Activated naive CD4-positive, alpha-beta T cell treated with anti-CD3 and anti-CD28 coated beads, Interleukin-2, amount 50 U/mL, for 24 hours (primary cell): Measurements from ENCODE around the gene BNC2.

Experiments used
- H3K27ac Mint-ChIP-seq: one replicate; pipeline ENCODE4 v1.8.0; 2021; ENCODE audit warnings: mild to moderate bottlenecking, mixed read lengths
- H3K27me3 Mint-ChIP-seq: one replicate; pipeline ENCODE4 v1.8.0; 2021; ENCODE audit warnings: mixed read lengths
- H3K36me3 Mint-ChIP-seq: one replicate; pipeline ENCODE4 v1.8.0; 2021; ENCODE audit warnings: mixed read lengths
- H3K4me1 Mint-ChIP-seq: one replicate; pipeline ENCODE4 v1.8.0; 2021; ENCODE audit warnings: mixed read lengths
- H3K4me3 Mint-ChIP-seq: one replicate; pipeline ENCODE4 v1.8.0; 2021; ENCODE audit warnings: mild to moderate bottlenecking, mixed read lengths
- H3K9me3 Mint-ChIP-seq: one replicate; pipeline ENCODE4 v1.8.0; 2021; ENCODE audit warnings: mixed read lengths

BNC2 gene

GRCh38 chr9:16726718-16727451 is 143.6 kb downstream of the BNC2 start:
- Mint-ChIP-seq H3K4me3 (no peak overlapping the region), H3K9me3 (no peaks in the 10 kb centered on the region), H3K4me1 (no peaks in the 10 kb centered on the region), H3K36me3 (no peaks in the 10 kb centered on the region), H3K27me3 (peaks cover 28% of the 10 kb centered on the region), H3K27ac (no peak overlapping the region)

GRCh38 chr9:16726029-16726428 is 144.4 kb downstream of the BNC2 start:
- Mint-ChIP-seq H3K9me3 (no peaks in the 10 kb centered on the region), H3K4me3 (no peak overlapping the region)

GRCh38 chr9:16725066-16725465 is 145.4 kb downstream of the BNC2 start:
- no peak overlapping the region for H3K4me3 Mint-ChIP-seq
- H3K27me3 Mint-ChIP-seq: peaks cover 28% of the 10 kb centered on the region
- H3K27ac Mint-ChIP-seq: no peak overlapping the region
- H3K36me3 Mint-ChIP-seq: no peaks in the 10 kb centered on the region
- no peaks in the 10 kb centered on the region for H3K4me1 Mint-ChIP-seq
- H3K9me3 Mint-ChIP-seq: no peaks in the 10 kb centered on the region

More at GRCh38 chr9:16726029-16726428, 144.4 kb downstream of the BNC2 start:
- H3K4me1 Mint-ChIP-seq: no peaks in the 10 kb centered on the region
- H3K36me3 Mint-ChIP-seq: no peaks in the 10 kb centered on the region
- H3K27ac Mint-ChIP-seq: no peak overlapping the region
- H3K27me3 Mint-ChIP-seq: peaks cover 28% of the 10 kb centered on the region

GRCh38 chr9:16721972-16722371 is 148.5 kb downstream of the BNC2 start:
- H3K27ac Mint-ChIP-seq: no peak overlapping the region
- H3K4me3 Mint-ChIP-seq: no peak overlapping the region
- no peaks in the 10 kb centered on the region for H3K4me1 Mint-ChIP-seq
- peaks cover 11% of the 10 kb centered on the region for H3K27me3 Mint-ChIP-seq
- no peaks in the 10 kb centered on the region for H3K36me3 Mint-ChIP-seq
- H3K9me3 Mint-ChIP-seq: peaks cover 5% of the 10 kb centered on the region

GRCh38 chr9:16720386-16720785 is 150.1 kb downstream of the BNC2 start:
- Mint-ChIP-seq H3K36me3 (no peaks in the 10 kb centered on the region), H3K27me3 (peaks cover 4% of the 10 kb centered on the region), H3K9me3 (peaks cover 5% of the 10 kb centered on the region), H3K4me3 (no peak overlapping the region), H3K27ac (no peak overlapping the region), H3K4me1 (no peaks in the 10 kb centered on the region)

- Mint-ChIP-seq H3K4me1 (no peaks in the 10 kb centered on the region), H3K36me3 (no peaks in the 10 kb centered on the region), H3K9me3 (peaks cover 5% of the 10 kb centered on the region), H3K27ac (no peak overlapping the region), H3K4me3 (no peak overlapping the region), H3K27me3 (peaks cover 3% of the 10 kb centered on the region)
Observed at GRCh38 chr9:16719921-16720320, 150.5 kb downstream of the BNC2 start.

- no peaks in the 10 kb centered on the region for H3K27me3 Mint-ChIP-seq
- H3K4me3 Mint-ChIP-seq: no peak overlapping the region
- H3K4me1 Mint-ChIP-seq: no peaks in the 10 kb centered on the region
- H3K27ac Mint-ChIP-seq: no peak overlapping the region
- H3K36me3 Mint-ChIP-seq: no peaks in the 10 kb centered on the region
- peaks cover 6% of the 10 kb centered on the region for H3K9me3 Mint-ChIP-seq
Observed at GRCh38 chr9:16718952-16719351, 151.5 kb downstream of the BNC2 start.

GRCh38 chr9:16718296-16718695 is 152.2 kb downstream of the BNC2 start:
- no peaks in the 10 kb centered on the region for H3K27me3 Mint-ChIP-seq
- H3K4me3 Mint-ChIP-seq: no peak overlapping the region
- no peak overlapping the region for H3K27ac Mint-ChIP-seq
- peaks cover 9% of the 10 kb centered on the region for H3K9me3 Mint-ChIP-seq
- no peaks in the 10 kb centered on the region for H3K4me1 Mint-ChIP-seq
- H3K36me3 Mint-ChIP-seq: no peaks in the 10 kb centered on the region

- Mint-ChIP-seq H3K27ac (no peak overlapping the region), H3K4me1 (no peaks in the 10 kb centered on the region), H3K27me3 (no peaks in the 10 kb centered on the region), H3K4me3 (no peak overlapping the region), H3K9me3 (peaks cover 13% of the 10 kb centered on the region), H3K36me3 (no peaks in the 10 kb centered on the region)
Observed at GRCh38 chr9:16716601-16717000, 153.9 kb downstream of the BNC2 start.

GRCh38 chr9:16715404-16715803 is 155.1 kb downstream of the BNC2 start:
- H3K4me3 Mint-ChIP-seq: no peak overlapping the region
- H3K36me3 Mint-ChIP-seq: no peaks in the 10 kb centered on the region
- peaks cover 13% of the 10 kb centered on the region for H3K9me3 Mint-ChIP-seq
- H3K4me1 Mint-ChIP-seq: no peaks in the 10 kb centered on the region
- H3K27ac Mint-ChIP-seq: no peak overlapping the region
- H3K27me3 Mint-ChIP-seq: no peaks in the 10 kb centered on the region

- Mint-ChIP-seq H3K4me1 (no peaks in the 10 kb centered on the region), H3K27me3 (no peaks in the 10 kb centered on the region), H3K9me3 (peaks cover 14% of the 10 kb centered on the region), H3K36me3 (no peaks in the 10 kb centered on the region), H3K27ac (no peak overlapping the region), H3K4me3 (no peak overlapping the region)
Observed at GRCh38 chr9:16712787-16713186, 157.7 kb downstream of the BNC2 start.

- no peaks in the 10 kb centered on the region for H3K27me3 Mint-ChIP-seq
Observed at GRCh38 chr9:16710888-16711287, 159.6 kb downstream of the BNC2 start.

GRCh38 chr9:16709924-16710323 is 160.5 kb downstream of the BNC2 start:
- Mint-ChIP-seq H3K4me3 (no peak overlapping the region), H3K27me3 (no peaks in the 10 kb centered on the region), H3K36me3 (no peaks in the 10 kb centered on the region), H3K9me3 (peaks cover 14% of the 10 kb centered on the region), H3K4me1 (no peaks in the 10 kb centered on the region), H3K27ac (no peak overlapping the region)

More at GRCh38 chr9:16710888-16711287, 159.6 kb downstream of the BNC2 start:
- H3K4me1 Mint-ChIP-seq: no peaks in the 10 kb centered on the region
- no peak overlapping the region for H3K4me3 Mint-ChIP-seq
- H3K27ac Mint-ChIP-seq: no peak overlapping the region
- no peaks in the 10 kb centered on the region for H3K36me3 Mint-ChIP-seq
- H3K9me3 Mint-ChIP-seq: peaks cover 14% of the 10 kb centered on the region

- no peaks in the 10 kb centered on the region for H3K4me1 Mint-ChIP-seq
- H3K4me3 Mint-ChIP-seq: no peak overlapping the region
- H3K9me3 Mint-ChIP-seq: peaks cover 11% of the 10 kb centered on the region
- H3K27ac Mint-ChIP-seq: no peak overlapping the region
- no peaks in the 10 kb centered on the region for H3K27me3 Mint-ChIP-seq
- H3K36me3 Mint-ChIP-seq: no peaks in the 10 kb centered on the region
Observed at GRCh38 chr9:16708656-16709435, 161.6 kb downstream of the BNC2 start.

- Mint-ChIP-seq H3K36me3 (no peaks in the 10 kb centered on the region), H3K9me3 (peaks cover 5% of the 10 kb centered on the region), H3K4me1 (no peaks in the 10 kb centered on the region), H3K27ac (no peak overlapping the region), H3K4me3 (no peak overlapping the region), H3K27me3 (no peaks in the 10 kb centered on the region)
Observed at GRCh38 chr9:16705111-16705604, 165.3 kb downstream of the BNC2 start.
